Ectodermal cell (in vitro differentiated cells): ENCODE measurements around the gene RHBG.

Experiments
- H3K27ac ChIP-seq: 2 replicates; pipeline ENCODE4 v1.7.0; 2013; ENCODE audit warnings: mild to moderate bottlenecking, low read depth, low read length; ENCODE audit not compliant: insufficient read depth, poor library complexity, severe bottlenecking
- H3K27me3 ChIP-seq: 2 replicates; pipeline ENCODE4 v1.7.0; 2013; ENCODE audit warnings: mild to moderate bottlenecking, low read length; ENCODE audit not compliant: insufficient read depth, control insufficient read depth, poor library complexity, severe bottlenecking
- H3K36me3 ChIP-seq: one replicate; pipeline ENCODE4 v1.7.0; 2013; ENCODE audit warnings: low read length; ENCODE audit not compliant: control insufficient read depth, insufficient read depth
- H3K4me1 ChIP-seq: one replicate; pipeline ENCODE4 v1.7.0; 2013; ENCODE audit warnings: low read length; ENCODE audit not compliant: control insufficient read depth, insufficient read depth
- H3K4me3 ChIP-seq: 2 replicates; pipeline ENCODE4 v1.7.0; 2013; ENCODE audit warnings: low read depth, low read length, control low read depth; ENCODE audit not compliant: insufficient read depth
- H3K9me3 ChIP-seq: 2 replicates; pipeline ENCODE4 v1.7.0; 2013; ENCODE audit warnings: mild to moderate bottlenecking, low read length, moderate library complexity; ENCODE audit not compliant: control insufficient read depth
- WGBS, 2 experiments: methylation state at CpG; one replicate each; pipeline ENCODE4 v1.1.7; 2013; ENCODE audit warnings: missing lambda C conversion rate in 2 of 2; 5-methylcytosine and 5-hydroxymethylcytosine counted together

RHBG gene

DNA sequence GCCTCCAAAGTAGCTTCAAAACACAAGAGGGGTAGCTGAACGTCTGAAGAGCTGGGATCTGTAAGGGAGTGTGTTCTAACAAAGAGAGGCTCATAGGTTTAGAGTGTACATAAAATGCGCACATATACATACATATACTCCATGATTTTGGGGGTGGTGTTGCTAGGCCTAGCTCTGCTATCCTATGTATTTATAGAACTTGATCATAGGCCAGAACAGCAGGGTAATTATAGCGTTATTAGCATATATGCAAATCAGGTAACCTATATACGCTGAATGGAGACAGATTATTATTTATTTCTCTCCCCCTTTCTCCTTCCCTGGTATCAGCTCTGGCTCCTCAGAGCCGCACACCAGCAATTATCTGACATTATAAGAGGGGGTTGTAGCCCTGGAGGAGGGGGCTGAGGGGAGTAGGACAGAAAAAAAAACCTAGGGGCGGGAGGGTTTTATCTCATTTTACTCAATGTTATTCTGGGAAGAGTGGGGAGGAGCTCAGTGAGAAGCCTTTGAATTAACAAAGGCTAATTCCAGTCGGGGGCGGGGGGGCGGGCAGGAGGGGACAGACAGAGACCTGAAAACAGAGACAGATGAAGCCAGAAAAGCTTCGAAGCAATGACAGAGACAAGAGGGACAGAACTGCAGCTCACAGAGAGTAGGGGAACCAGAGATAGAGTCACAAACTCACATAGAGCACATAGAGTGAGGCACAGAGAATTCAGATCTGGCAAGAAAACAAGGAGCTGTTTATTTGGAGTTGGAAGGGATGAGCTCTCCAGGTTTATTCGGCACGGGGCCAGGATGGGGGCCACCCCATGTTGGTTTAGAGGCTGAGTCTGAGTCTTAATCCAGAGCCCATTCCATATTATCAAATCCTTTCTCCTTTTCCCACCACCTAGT, 63.0 kb downstream of the RHBG start:
- H3K27ac ChIP-seq: no peak overlapping the region
- H3K4me3 ChIP-seq: no peak overlapping the region
- no peaks in the 10 kb centered on the region for H3K9me3 ChIP-seq
- 2 to 8% methylated on average over 9 to 11 of the region's 12 CpGs for whole genome bisulfite sequencing, 2 experiments
- H3K27me3 ChIP-seq: peaks cover 100% of the 10 kb centered on the region
- peaks cover 25% of the 10 kb centered on the region for H3K4me1 ChIP-seq
- no peaks in the 10 kb centered on the region for H3K36me3 ChIP-seq

DNA sequence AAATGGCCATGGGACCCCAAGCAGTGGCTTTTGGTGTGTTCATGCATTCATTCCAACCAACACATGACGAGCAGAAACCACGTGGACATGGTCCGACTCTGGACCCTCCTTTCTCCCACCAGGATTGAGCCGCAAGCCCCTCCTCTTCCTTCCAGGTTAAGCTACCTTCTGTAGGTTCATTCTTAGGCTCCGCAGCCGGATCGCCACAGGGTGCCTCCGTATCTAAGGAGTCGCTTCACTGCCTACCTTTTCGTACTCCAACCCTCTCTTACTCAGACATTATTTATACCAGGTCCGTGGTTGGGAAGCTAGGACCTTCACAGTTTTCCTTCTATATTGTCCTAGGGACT, 63.6 kb downstream of the RHBG start:
- 1 to 3% methylated on average over 11 of the region's 11 CpGs for WGBS, 2 experiments
- peaks cover 100% of the 10 kb centered on the region for H3K27me3 ChIP-seq
- no peaks in the 10 kb centered on the region for H3K36me3 ChIP-seq
- H3K4me3 ChIP-seq: no peak overlapping the region
- no peaks in the 10 kb centered on the region for H3K9me3 ChIP-seq
- H3K27ac ChIP-seq: no peak overlapping the region
- H3K4me1 ChIP-seq: peaks cover 25% of the 10 kb centered on the region

DNA sequence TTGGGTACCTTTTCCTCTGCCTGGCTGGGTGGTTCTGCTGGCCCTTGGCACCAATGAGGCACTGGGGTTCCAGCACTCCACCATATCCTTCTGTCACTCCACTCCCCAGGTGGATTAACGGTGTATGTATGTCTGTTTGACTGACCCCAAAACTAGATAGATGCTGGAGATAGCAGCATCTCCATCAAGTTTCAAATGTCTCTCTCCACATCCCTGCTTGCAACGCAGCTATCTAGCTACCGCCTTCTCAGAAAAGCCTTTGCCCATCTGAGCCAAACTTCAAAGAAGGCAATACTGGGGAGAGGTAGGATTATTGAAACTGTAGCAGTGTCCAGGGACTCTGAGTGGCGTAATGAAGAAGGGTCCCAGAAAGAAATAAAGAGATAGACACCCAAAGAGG, 64.0 kb downstream of the RHBG start:
- peaks cover 100% of the 10 kb centered on the region for H3K27me3 ChIP-seq
- peaks cover 25% of the 10 kb centered on the region for H3K4me1 ChIP-seq
- no peak overlapping the region for H3K27ac ChIP-seq
- 26 to 45% methylated on average over 4 of the region's 4 CpGs for WGBS, 2 experiments
- H3K4me3 ChIP-seq: no peak overlapping the region
- H3K36me3 ChIP-seq: no peaks in the 10 kb centered on the region
- H3K9me3 ChIP-seq: no peaks in the 10 kb centered on the region

DNA sequence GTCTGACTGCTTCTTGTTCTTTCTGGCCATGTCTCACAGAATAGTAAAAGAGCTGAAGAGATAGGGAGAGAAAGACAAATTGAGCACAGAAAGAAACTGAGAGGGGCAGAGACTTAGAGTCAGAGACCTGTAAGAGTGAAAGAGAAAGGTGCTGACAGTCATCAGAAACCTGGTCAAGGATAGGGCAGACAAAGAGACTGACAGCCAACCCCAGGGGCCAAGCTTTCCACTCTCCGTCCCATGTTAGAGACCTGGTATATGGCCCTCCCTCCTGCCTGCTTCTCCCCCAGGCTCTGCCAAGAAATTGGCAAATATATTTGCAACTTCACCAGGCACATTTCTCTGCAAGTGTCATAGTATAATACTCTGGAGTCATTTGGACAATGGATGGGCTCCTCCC, 64.6 kb downstream of the RHBG start:
- Histone ChIP-seq H3K4me3 (no peak overlapping the region), H3K4me1 (peaks cover 25% of the 10 kb centered on the region), H3K27me3 (peaks cover 100% of the 10 kb centered on the region), H3K27ac (no peak overlapping the region), H3K9me3 (no peaks in the 10 kb centered on the region), H3K36me3 (no peaks in the 10 kb centered on the region)
- 10 to 13% methylated on average over 1 of the region's 1 CpG for WGBS, 2 experiments
